ENCODE results near the gene DCAF8L1.

GRCh38 chrX:27968878-27969277 lies 12.4 kb downstream of the DCAF8L1 start:
- TF ChIP-seq CBX5 (IDR thresholded peaks at IDR 0.05; ENCODE audit: low read depth, low read length) (no peak), CTCF (IDR thresholded peaks at IDR 0.05; ENCODE audit: control extremely low read depth in 1 of 3, insufficient read depth in 1 of 3, low read depth in 1 of 3, low read length in 3 of 3) (no peak), FOSL1 (IDR thresholded peaks at IDR 0.05; ENCODE audit: insufficient read depth, low read depth, low read length) (no peak), TAF1 (IDR thresholded peaks at IDR 0.05; ENCODE audit: low read depth, low read length) (no peak), EZH2 (IDR thresholded peaks at IDR 0.05; ENCODE audit: low read depth, low read length, severe bottlenecking) (no peak)

Measured in H1 (cell line).